ENCODE measurements around the gene SMCO4. TPM values are rescaled to one million over a fixed set of nuclear protein-coding genes. Genes with fewer than 3 reads are reported as not detected.
A peak's percentile ranks its signal among the peaks of the same experiment; 100 is the strongest.

Gene SMCO4
- total RNA-seq, 1 experiment from 2014 or later, result 8.5 TPM

GRCh38 chr11:93540896-93541553, 2.2 kb downstream of the SMCO4 start:
- no peaks in the 10 kb centered on the region for H3K27me3 Mint-ChIP-seq (ENCODE audit: insufficient read depth, unreplicated experiment)
- intact Hi-C loops (cut with micrococcal nuclease), result loop anchor here (10.0 kb wide), 1 partner anchor 596 kb away; no protein-coding TSS in a partner anchor

GRCh38 chr11:93540337-93540736, 2.9 kb downstream of the SMCO4 start:
- Mint-ChIP-seq H3K36me3 (ENCODE audit: insufficient read depth, unreplicated experiment) (no peaks in the 10 kb centered on the region), H3K4me3 (ENCODE audit: unreplicated experiment) (no peak overlapping the region), H3K27me3 (ENCODE audit: insufficient read depth, unreplicated experiment) (no peaks in the 10 kb centered on the region), H3K27ac (ENCODE audit: low read depth, unreplicated experiment) (no peak overlapping the region), H3K9me3 (ENCODE audit: unreplicated experiment) (no peaks in the 10 kb centered on the region), H3K4me1 (ENCODE audit: insufficient read depth, unreplicated experiment) (peaks cover 18% of the 10 kb centered on the region)
- no peak for TF ChIP-seq CTCF (IDR thresholded peaks at IDR 0.05; ENCODE audit: unreplicated experiment)
- intact Hi-C loops (cut with micrococcal nuclease), result loop anchor here (10.0 kb wide), 1 partner anchor 596 kb away; no protein-coding TSS in a partner anchor
- CTCF ChIA-PET, result interaction anchor here (9.6 kb wide), 1 partner anchor 304 kb away, joined by 94 read pairs; no protein-coding TSS in a partner anchor
- POLR2A ChIA-PET, result interaction anchor here (1.2 kb wide), 1 partner anchor 49 kb away, joined by 3 read pairs; no protein-coding TSS in a partner anchor
- BruUV-seq (replicated peaks), result no TSS peak
- DNase-seq (ENCODE audit: unreplicated experiment), result no peak

More at GRCh38 chr11:93540896-93541553, 2.2 kb downstream of the SMCO4 start:
- Mint-ChIP-seq H3K36me3 (ENCODE audit: insufficient read depth, unreplicated experiment) (no peaks in the 10 kb centered on the region), H3K9me3 (ENCODE audit: unreplicated experiment) (no peaks in the 10 kb centered on the region), H3K27ac (ENCODE audit: low read depth, unreplicated experiment) (no peak overlapping the region), H3K4me1 (ENCODE audit: insufficient read depth, unreplicated experiment) (peaks cover 18% of the 10 kb centered on the region), H3K4me3 (ENCODE audit: unreplicated experiment) (no peak overlapping the region)
- DNase-seq (ENCODE audit: unreplicated experiment), result no peak
- no peak for TF ChIP-seq CTCF (IDR thresholded peaks at IDR 0.05; ENCODE audit: unreplicated experiment)
- POLR2A ChIA-PET, result interaction anchor here (1.2 kb wide), 1 partner anchor 48 kb away, joined by 3 read pairs; no protein-coding TSS in a partner anchor
- CTCF ChIA-PET, result interaction anchor here (0.7 to 9.6 kb wide), 10 partner anchors 9 to 599 kb away, joined by 3 to 94 read pairs (median 6); no protein-coding TSS in a partner anchor
- BruUV-seq (replicated peaks), result TSS peak; percentile 30

GRCh38 chr11:93537767-93538261, 5.4 kb downstream of the SMCO4 start:
- no peak overlapping the region for H3K27ac Mint-ChIP-seq (ENCODE audit: low read depth, unreplicated experiment)
- BruUV-seq (replicated peaks), result no TSS peak
- no peaks in the 10 kb centered on the region for H3K36me3 Mint-ChIP-seq (ENCODE audit: insufficient read depth, unreplicated experiment)
- peak; percentile 66 for DNase-seq (ENCODE audit: unreplicated experiment)
- H3K4me3 Mint-ChIP-seq (ENCODE audit: unreplicated experiment), result peak overlapping the region; percentile 12
- no peaks in the 10 kb centered on the region for H3K9me3 Mint-ChIP-seq (ENCODE audit: unreplicated experiment)
- H3K27me3 Mint-ChIP-seq (ENCODE audit: insufficient read depth, unreplicated experiment), result no peaks in the 10 kb centered on the region
- POLR2A ChIA-PET, result interaction anchor here (1.1 to 1.2 kb wide), 3 partner anchors 11 to 536 kb away, joined by 3 to 5 read pairs (median 4); no protein-coding TSS in a partner anchor
- intact Hi-C loops (cut with micrococcal nuclease), result no loop called here
- no peak for TF ChIP-seq CTCF (IDR thresholded peaks at IDR 0.05; ENCODE audit: unreplicated experiment)
- H3K4me1 Mint-ChIP-seq (ENCODE audit: insufficient read depth, unreplicated experiment), result peaks cover 18% of the 10 kb centered on the region
- CTCF ChIA-PET, result interaction anchor here (9.6 kb wide), 1 partner anchor 301 kb away, joined by 94 read pairs; no protein-coding TSS in a partner anchor

- Mint-ChIP-seq H3K36me3 (ENCODE audit: insufficient read depth, unreplicated experiment) (no peaks in the 10 kb centered on the region), H3K27me3 (ENCODE audit: insufficient read depth, unreplicated experiment) (no peaks in the 10 kb centered on the region), H3K4me3 (ENCODE audit: unreplicated experiment) (no peak overlapping the region), H3K27ac (ENCODE audit: low read depth, unreplicated experiment) (no peak overlapping the region), H3K4me1 (ENCODE audit: insufficient read depth, unreplicated experiment) (peaks cover 14% of the 10 kb centered on the region), H3K9me3 (ENCODE audit: unreplicated experiment) (no peaks in the 10 kb centered on the region)
- no peak for DNase-seq (ENCODE audit: unreplicated experiment)
- ChIA-PET POLR2A (interaction anchor here (1.1 to 1.2 kb wide), 3 partner anchors 10 to 535 kb away, joined by 3 to 5 read pairs (median 4); no protein-coding TSS in a partner anchor), CTCF (interaction anchor here (0.6 to 9.6 kb wide), 3 partner anchors 25 to 300 kb away, joined by 3 to 94 read pairs (median 3); no protein-coding TSS in a partner anchor)
- intact Hi-C loops (cut with micrococcal nuclease), result no loop called here
- BruUV-seq (replicated peaks), result no TSS peak
- TF ChIP-seq CTCF (IDR thresholded peaks at IDR 0.05; ENCODE audit: unreplicated experiment), result no peak
These were observed 6.1 kb downstream of the SMCO4 start for GRCh38 chr11:93537049-93537448.
